GF-D8 (cell line): Measurements from ENCODE around the gene EFHD2.
"Not testable (repeated sequence)": the region's sequence is repeated elsewhere in the genome, so short reads cannot be mapped to it uniquely, and the experiment has no call there.

ENCODE experiments used
- DNase-seq: peaks from one replicate; lab custom pipeline; 2025; lab: John Stamatoyannopoulos, UW

The EFHD2 gene

DNA sequence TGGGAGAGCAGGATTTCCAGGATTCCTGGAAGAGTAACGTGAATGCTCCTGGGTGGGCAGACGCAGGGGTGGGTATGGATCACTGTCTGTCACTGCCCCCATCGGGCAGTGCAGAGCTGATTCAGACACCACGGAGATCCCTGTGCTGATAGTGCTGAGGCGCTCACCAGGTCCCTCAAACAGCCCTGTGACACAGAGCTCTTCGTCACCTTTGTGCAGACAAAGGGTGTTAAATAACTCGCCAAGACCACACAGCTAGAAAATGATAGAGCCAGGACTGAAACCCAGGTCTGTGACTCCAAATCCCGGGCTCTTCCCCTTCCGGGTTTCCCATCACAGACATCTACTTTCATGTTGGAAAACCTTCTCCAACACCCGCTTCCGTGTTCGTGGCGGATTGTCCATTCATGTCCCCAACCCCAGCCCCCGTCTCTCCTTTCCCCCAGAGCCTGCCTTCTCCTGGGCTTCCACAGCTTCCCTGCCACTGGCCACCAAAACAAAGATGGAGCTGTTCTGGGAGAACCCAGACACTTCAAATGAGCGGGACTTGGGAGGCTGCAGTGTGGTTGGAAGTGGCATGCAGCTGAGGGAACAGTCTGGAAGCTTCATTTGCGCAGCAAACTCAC is 2.6 kb downstream of the EFHD2 start:
- DNase-seq: peak; percentile 9

DNA sequence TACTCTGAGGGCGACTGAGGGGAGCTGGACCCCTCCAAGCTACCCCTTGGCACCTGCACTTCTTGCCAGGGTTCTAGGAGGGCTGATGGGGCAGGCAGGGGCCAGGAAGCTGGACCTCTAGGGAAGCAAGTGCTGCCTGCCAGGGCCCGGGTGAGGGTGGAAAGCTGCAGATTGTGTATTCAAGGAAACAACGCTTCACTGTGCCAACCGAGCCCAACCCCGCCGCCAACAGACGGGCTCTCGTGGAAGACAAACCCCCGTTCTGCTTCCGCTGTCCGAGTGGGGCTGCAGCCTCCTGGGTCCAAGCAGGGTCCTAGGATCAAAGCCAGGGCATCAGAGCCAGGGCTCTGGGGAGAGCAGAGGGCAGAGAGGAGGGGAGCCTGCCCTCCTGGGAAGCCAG is 3.2 kb downstream of the EFHD2 start:
- no peak for DNase-seq

- DNase-seq: no peak
These were observed 4.1 kb downstream of the EFHD2 start for GRCh38 chr1:15413563-15414444.

GRCh38 chr1:15414445-15414983 is 4.8 kb downstream of the EFHD2 start:
- no peak for DNase-seq

GRCh38 chr1:15417059-15417934 is 7.6 kb downstream of the EFHD2 start:
- DNase-seq: peak; percentile 63

- no peak for DNase-seq
These were observed 9.3 kb downstream of the EFHD2 start for GRCh38 chr1:15418806-15419515.

DNA sequence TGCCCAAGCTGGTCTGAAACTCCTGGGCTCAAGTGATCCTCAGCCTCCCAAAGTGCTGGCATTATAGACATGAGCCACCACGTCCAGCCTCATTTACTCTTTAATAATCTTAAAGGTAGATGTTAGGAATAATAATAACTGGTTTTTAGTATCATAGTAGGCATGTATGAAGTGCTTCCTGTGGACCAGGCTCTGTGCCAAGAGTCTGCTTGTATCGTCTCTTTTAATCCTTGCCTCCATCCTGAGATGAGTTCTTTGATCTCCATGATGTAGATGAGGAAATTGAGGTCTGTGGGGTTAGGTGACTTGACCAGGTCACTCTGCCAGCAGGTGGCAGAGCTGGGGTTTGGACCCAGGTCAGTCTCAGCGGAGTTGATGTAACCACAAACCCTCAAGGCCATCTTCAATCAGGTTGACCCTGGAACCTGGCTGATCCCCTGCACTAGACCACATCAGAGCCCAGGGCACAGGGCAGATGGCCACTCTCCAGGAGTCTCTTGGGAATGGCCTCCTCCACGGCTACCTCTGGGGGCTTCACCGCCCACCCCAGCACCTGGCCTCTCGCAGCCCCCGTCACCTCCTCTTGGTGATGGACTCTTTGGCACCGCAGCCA is 11.3 kb downstream of the EFHD2 start:
- DNase-seq: no peak

DNA sequence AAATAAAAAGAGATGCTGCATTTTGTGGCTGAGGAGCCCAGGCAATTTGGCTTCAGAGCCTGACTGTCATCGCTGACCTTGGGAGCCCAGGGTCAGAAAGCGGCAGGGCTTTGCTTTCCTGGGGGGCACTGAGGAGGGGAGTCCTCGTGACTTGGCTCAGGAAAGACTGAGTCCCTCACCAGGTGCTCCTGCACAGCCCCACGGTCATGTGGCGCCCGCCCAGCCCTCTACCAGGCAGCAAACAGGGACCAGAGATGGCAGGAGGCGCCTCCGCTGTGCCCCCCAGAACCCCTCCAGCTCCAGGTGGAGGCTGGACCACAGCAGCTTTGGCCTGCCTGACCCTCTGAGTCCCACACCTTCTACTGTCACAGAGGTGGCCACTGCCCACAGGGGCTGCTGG is 13.2 kb downstream of the EFHD2 start:
- no peak for DNase-seq

- DNase-seq: no peak
These were observed 13.8 kb downstream of the EFHD2 start for GRCh38 chr1:15423355-15424077.

GRCh38 chr1:15424146-15424667 is 14.5 kb downstream of the EFHD2 start:
- DNase-seq: peak; percentile 17

GRCh38 chr1:15424981-15425380 is 15.3 kb downstream of the EFHD2 start:
- DNase-seq: no peak

- DNase-seq: no peak
These were observed 15.8 kb downstream of the EFHD2 start for GRCh38 chr1:15425521-15425920.

DNA sequence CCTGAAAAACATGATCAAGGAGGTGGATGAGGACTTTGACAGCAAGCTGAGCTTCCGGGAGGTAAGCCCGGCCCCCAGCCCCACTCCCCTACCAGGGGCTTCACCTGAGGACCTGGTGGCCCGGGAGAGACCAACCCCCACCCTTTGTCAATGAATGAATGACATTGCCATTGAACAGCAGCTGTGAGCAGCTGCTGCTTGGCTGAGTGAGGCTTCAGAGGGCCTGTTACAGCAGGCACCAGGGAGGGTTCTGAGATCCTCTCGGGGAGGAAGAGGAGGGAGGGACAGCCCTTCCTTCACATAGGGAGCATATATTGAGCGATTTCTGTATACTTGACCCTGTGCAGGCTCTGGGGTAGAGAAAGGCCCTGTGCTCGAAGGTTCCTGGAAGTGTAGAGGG is 16.3 kb downstream of the EFHD2 start:
- no peak for DNase-seq

DNA sequence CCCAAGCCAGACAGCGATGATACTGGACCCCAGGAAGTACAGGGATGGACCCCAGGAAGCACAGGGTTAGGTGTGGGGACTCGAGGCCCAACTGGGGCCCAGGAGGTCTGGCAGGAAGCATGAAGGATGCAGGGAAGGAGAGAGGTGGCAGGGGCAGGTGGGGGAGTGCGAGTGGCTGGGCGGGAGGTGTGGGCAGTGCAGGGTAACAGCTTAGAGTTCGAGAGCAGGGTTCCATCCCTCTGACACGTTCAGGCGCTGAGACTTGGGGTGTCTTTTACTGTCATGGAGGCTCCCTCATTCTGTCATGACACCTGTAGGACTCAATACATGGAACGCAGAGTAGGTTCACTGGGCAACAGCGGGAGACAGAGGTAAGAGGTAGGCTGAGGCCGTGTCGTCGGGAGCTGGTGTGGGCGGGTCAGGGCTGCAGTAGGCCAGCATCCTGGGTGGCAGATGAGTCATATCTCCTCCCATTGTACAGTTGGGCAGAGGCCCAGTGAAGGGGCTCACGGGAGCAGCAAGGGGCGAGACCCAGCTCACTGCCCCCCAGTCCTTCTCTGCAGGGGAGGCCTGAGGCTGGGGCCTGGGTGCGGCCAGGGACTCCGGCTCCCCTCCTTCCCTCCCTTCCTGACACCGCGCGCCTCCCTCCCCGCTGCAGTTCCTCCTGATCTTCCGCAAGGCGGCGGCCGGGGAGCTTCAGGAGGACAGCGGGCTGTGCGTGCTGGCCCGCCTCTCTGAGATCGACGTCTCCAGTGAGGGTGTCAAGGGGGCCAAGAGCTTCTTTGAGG is 17.0 kb downstream of the EFHD2 start:
- DNase-seq: no peak

DNA sequence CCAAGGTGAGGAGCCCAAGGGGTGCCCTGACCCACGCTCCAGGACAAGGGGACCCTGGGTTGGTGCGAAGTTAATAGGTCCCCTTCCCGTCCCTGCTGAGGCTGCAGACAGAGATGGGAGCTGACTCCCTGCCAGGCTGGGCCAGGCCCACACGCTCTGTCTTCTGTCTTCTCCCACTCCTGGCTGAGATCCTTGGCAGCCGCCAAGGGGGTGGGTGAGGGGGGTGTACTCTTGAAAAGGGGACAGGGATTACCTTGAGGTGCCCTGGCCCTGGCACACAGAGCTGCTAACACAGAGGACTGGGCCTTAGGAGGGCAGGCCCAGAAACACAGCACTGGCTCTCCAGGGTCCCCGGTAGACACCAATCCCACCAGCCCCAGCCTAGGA is 17.6 kb downstream of the EFHD2 start:
- no peak for DNase-seq

DNA sequence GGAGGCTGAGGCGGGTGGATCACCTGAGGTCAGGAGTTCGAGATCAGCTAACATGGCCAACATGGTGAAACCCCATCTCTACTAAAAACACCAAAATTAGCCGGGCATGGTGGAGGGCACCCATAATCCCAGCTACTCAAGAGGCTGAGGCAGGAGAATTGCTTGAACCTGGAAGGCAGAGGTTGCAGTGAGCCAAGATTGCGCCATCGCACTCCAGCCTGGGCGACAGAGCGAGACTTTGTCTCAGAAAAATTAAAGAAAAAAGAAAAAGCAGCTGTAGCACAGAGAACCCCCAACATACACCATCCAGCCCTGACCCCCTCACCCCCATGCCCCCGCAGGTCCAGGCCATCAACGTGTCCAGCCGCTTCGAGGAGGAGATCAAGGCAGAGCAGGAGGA is 18.6 kb downstream of the EFHD2 start:
- not testable (repeated sequence) for DNase-seq

- no peak for DNase-seq
These were observed 19.2 kb downstream of the EFHD2 start for GRCh38 chr1:15428815-15429435.

DNA sequence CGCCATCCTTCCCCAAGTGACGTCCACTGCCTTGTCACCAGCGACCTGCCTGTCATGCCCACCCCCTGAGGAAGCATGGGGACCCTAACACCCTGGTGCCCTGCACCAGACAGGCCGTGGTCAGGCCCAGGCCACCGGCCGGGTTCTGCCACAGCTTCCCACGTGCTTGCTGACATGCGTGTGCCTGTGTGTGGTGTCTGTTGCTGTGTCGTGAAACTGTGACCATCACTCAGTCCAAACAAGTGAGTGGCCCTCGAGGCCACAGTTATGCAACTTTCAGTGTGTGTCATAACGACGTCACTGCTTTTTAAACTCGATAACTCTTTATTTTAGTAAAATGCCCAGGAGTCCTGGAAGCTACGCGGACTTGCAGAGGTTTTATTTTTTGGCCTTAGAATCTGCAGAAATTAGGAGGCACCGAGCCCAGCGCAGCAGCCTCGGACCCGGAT is 20.0 kb downstream of the EFHD2 start:
- DNase-seq: no peak
